Activated T-cell treated with anti-CD3 and anti-CD28 coated beads, Interleukin-2, amount 50 U/mL, for 24 hours (primary cell): ENCODE measurements around the gene KDM6A.

Source experiments
- DNase-seq: peaks from one replicate; pipeline ENCODE4 v3.0.0-alpha.2; 2020
- H3K27ac Mint-ChIP-seq: 2 replicates; pipeline ENCODE4 v1.8.0; 2020; ENCODE audit warnings: mild to moderate bottlenecking, mixed read lengths
- H3K27me3 Mint-ChIP-seq: 2 replicates; pipeline ENCODE4 v1.8.0; 2020; ENCODE audit warnings: mixed read lengths
- H3K36me3 Mint-ChIP-seq: 2 replicates; pipeline ENCODE4 v1.8.0; 2020; ENCODE audit warnings: low read depth, mixed read lengths
- H3K4me1 Mint-ChIP-seq: 2 replicates; pipeline ENCODE4 v1.8.0; 2020; ENCODE audit warnings: low read depth, mixed read lengths
- H3K4me3 Mint-ChIP-seq: 2 replicates; pipeline ENCODE4 v1.8.0; 2020; ENCODE audit warnings: mild to moderate bottlenecking, moderate library complexity, mixed read lengths
- H3K9me3 Mint-ChIP-seq: 2 replicates; pipeline ENCODE4 v1.8.0; 2020; ENCODE audit warnings: mixed read lengths

KDM6A gene

GRCh38 chrX:45138525-45138924, 265.5 kb downstream of the KDM6A start:
- no peak overlapping the region for H3K27ac Mint-ChIP-seq
- no peaks in the 10 kb centered on the region for H3K36me3 Mint-ChIP-seq
- H3K9me3 Mint-ChIP-seq = no peaks in the 10 kb centered on the region
- no peak overlapping the region for H3K4me3 Mint-ChIP-seq
- H3K27me3 Mint-ChIP-seq = no peaks in the 10 kb centered on the region
- no peaks in the 10 kb centered on the region for H3K4me1 Mint-ChIP-seq
- no peak for DNase-seq

- Mint-ChIP-seq H3K27me3 (no peaks in the 10 kb centered on the region), H3K4me3 (no peak overlapping the region), H3K9me3 (no peaks in the 10 kb centered on the region), H3K36me3 (no peaks in the 10 kb centered on the region), H3K4me1 (no peaks in the 10 kb centered on the region), H3K27ac (no peak overlapping the region)
- DNase-seq = no peak
Measured at GRCh38 chrX:45140812-45141211, 267.8 kb downstream of the KDM6A start.

GRCh38 chrX:45142185-45142584, 269.2 kb downstream of the KDM6A start:
- DNase-seq = no peak
- Mint-ChIP-seq H3K4me1 (no peaks in the 10 kb centered on the region), H3K9me3 (no peaks in the 10 kb centered on the region), H3K27ac (no peak overlapping the region), H3K27me3 (no peaks in the 10 kb centered on the region), H3K36me3 (no peaks in the 10 kb centered on the region), H3K4me3 (no peak overlapping the region)

- DNase-seq = no peak
- no peak overlapping the region for H3K27ac Mint-ChIP-seq
- H3K9me3 Mint-ChIP-seq = no peaks in the 10 kb centered on the region
- H3K4me3 Mint-ChIP-seq = no peak overlapping the region
- no peaks in the 10 kb centered on the region for H3K27me3 Mint-ChIP-seq
- H3K4me1 Mint-ChIP-seq = no peaks in the 10 kb centered on the region
- no peaks in the 10 kb centered on the region for H3K36me3 Mint-ChIP-seq
Measured at GRCh38 chrX:45143455-45143854, 270.5 kb downstream of the KDM6A start.

GRCh38 chrX:45145492-45146215, 272.7 kb downstream of the KDM6A start:
- H3K27me3 Mint-ChIP-seq = no peaks in the 10 kb centered on the region
- H3K4me1 Mint-ChIP-seq = no peaks in the 10 kb centered on the region
- no peak overlapping the region for H3K4me3 Mint-ChIP-seq
- H3K36me3 Mint-ChIP-seq = no peaks in the 10 kb centered on the region
- no peaks in the 10 kb centered on the region for H3K9me3 Mint-ChIP-seq
- DNase-seq = no peak
- H3K27ac Mint-ChIP-seq = no peak overlapping the region

GRCh38 chrX:45150821-45151220, 277.8 kb downstream of the KDM6A start:
- Mint-ChIP-seq H3K4me3 (no peak overlapping the region), H3K9me3 (no peaks in the 10 kb centered on the region), H3K36me3 (no peaks in the 10 kb centered on the region), H3K4me1 (no peaks in the 10 kb centered on the region), H3K27ac (no peak overlapping the region), H3K27me3 (no peaks in the 10 kb centered on the region)
- DNase-seq = no peak

- DNase-seq = no peak
- H3K27me3 Mint-ChIP-seq = peaks cover 7% of the 10 kb centered on the region
- no peak overlapping the region for H3K27ac Mint-ChIP-seq
Measured at GRCh38 chrX:45154033-45154360, 281.0 kb downstream of the KDM6A start.

GRCh38 chrX:45154462-45154861, 281.5 kb downstream of the KDM6A start:
- DNase-seq = no peak
- Mint-ChIP-seq H3K27ac (no peak overlapping the region), H3K9me3 (no peaks in the 10 kb centered on the region), H3K27me3 (peaks cover 7% of the 10 kb centered on the region), H3K36me3 (no peaks in the 10 kb centered on the region), H3K4me3 (no peak overlapping the region), H3K4me1 (no peaks in the 10 kb centered on the region)

More at GRCh38 chrX:45154033-45154360, 281.0 kb downstream of the KDM6A start:
- H3K4me3 Mint-ChIP-seq = no peak overlapping the region
- no peaks in the 10 kb centered on the region for H3K36me3 Mint-ChIP-seq
- no peaks in the 10 kb centered on the region for H3K9me3 Mint-ChIP-seq
- H3K4me1 Mint-ChIP-seq = no peaks in the 10 kb centered on the region

GRCh38 chrX:45157647-45158046, 284.7 kb downstream of the KDM6A start:
- no peak overlapping the region for H3K27ac Mint-ChIP-seq
- DNase-seq = no peak
- H3K36me3 Mint-ChIP-seq = no peaks in the 10 kb centered on the region
- no peaks in the 10 kb centered on the region for H3K4me1 Mint-ChIP-seq
- H3K4me3 Mint-ChIP-seq = no peak overlapping the region
- H3K9me3 Mint-ChIP-seq = peaks cover 3% of the 10 kb centered on the region
- H3K27me3 Mint-ChIP-seq = peaks cover 19% of the 10 kb centered on the region
